CD4-positive, alpha-beta T cell treated with Interleukin-12 subunit alpha and Interleukin-12 subunit beta, for 1 hour (primary cell): ENCODE data around the gene LZTR1.
"Not testable (repeated sequence)": the region's sequence is repeated elsewhere in the genome, so short reads cannot be mapped to it uniquely, and the experiment has no call there.

Experiments
- DNase-seq: peaks from one replicate; pipeline ENCODE4 v3.0.0-alpha.2; 2020

Gene LZTR1

DNA sequence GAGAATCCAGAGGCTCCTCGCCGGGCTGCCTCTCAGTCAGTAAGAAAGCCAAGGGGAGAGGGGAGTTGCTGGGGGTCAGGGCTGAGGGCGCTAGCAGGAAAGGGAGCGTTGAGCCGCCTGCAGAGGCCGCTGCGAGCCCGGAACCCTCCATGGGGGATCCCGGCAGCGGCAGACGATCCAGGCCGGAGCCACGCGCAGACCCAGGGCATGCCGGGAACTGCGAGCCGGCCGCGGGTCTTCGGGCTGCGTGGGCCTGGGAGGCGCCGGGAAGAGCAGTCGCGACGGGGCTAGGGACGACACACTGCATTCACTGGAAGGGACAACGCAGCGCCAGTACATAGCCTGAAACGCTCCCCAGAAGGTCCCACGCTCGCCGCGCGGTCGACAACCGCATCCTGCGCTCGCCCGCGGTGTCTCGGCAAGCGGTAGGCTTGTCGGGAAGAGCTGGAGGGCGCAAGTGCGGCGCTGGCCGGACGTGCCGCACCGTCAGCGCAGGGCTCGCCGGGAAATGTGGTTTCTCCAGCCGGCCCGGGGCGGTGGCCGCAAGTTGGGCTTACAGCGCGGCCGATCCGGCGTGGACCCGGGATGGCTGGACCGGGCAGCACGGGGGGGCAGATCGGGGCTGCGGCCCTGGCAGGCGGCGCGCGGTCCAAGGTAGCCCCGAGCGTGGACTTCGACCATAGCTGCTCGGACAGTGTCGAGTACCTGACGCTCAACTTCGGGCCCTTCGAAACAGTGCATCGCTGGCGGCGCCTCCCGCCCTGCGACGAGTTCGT lies at the start of gene LZTR1:
LZTR1 (plus strand) TSS at position 511 of the 776 bp plus-strand sequence; CDS start at position 586, 75 bp downstream.
- peak; percentile 68 for DNase-seq

GRCh38 chr22:20933910-20934309 lies 48.2 kb upstream of the LZTR1 start:
- DNase-seq = no peak

GRCh38 chr22:20935049-20935448 lies 47.0 kb upstream of the LZTR1 start:
- DNase-seq = not testable (repeated sequence)

GRCh38 chr22:20935780-20936539 lies 46.1 kb upstream of the LZTR1 start:
- DNase-seq = not testable (repeated sequence)

- no peak for DNase-seq
Observed at GRCh38 chr22:20937031-20937793, 44.9 kb upstream of the LZTR1 start.

GRCh38 chr22:20937794-20938671 lies 44.1 kb upstream of the LZTR1 start:
- no peak for DNase-seq

DNA sequence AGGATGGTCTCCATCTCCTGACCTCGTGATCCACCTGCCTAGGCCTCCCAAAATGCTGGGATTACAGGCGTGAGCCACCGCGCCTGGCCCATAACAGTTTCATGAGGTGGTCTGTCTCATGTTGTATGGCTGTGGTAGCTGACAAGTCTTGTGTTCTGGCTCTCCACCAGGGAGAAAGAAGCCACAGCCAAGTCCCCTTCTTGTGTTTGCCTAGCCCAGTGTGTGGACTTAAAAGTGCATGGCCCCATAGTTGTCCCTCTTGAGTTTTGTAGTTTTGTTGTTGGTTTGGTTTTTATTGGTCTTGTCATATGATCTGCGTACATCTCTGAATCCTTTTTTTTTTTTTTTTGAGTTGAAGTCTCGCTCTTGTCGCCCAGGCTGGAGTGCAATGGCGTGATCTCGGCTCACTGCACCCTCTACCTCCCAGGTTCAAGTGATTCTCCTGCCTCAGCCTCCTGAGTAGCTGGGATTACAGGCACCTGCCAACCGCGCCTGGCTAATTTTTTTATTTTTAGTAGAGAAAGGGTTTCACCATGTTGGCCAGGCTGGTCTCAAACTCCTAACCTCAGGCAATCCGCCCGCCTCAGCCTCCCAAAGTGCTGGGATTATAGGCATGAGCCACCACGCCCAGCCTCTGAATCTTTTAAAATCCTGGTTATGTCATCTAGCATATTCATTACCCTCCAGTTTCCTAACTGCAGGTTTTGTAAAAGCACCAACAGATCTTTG lies 42.5 kb upstream of the LZTR1 start:
- not testable (repeated sequence) for DNase-seq

- no peak for DNase-seq
Observed at GRCh38 chr22:20940186-20940651, 41.9 kb upstream of the LZTR1 start.

DNA sequence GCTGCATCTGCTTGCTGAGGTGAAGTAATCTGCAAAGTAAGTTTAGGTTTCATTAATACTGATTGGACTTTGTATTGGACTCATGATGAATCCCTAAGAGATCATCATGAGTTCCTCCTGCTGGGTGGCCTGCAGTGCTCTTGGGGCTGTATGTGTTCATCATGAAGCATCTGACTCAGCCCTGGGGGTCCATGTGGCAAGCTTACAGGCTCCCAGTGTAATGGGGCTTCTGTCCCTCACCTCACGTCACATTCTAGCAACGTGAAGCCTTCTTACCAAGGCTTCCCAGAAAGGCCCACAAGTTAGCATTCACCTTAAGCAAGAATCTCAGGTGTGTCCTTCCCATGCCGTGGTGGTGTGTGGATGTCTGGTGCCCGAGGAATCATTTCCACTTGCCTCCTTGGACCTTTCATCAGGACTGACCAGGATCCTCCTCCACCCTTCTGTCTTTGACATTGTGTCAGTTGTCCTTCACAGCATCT lies 41.2 kb upstream of the LZTR1 start:
- no peak for DNase-seq

DNA sequence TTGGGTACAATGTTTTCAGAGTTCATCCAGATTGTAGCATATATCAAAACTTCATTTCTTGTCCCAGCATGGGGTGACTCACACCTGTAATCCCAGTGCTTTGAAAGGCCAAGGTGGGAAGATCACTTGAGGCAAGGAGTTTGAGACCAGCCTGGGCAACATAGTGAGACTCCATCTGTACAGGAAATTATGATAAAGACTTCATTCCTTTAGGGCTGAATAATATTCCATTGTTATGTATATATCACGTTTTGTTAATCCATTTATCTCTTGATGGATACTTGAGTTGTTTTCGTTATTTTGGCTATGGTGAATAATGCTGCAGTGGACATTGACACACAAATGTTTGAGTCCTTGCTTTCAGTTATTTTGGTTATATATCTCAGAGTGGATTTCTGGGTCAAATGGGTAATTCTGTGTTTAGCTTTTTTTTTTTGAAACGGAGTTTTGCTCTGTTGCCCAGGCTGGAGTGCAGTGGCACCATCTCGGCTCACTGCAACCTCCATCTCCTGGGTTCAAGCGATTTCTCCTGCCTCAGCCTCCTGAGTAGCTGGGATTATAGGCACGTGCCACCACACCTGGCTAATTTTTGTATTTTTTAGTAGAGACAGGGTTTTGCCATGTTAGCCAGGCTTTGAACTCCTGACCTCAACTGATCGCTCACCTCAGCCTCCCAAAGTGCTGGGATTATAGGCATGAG lies 39.7 kb upstream of the LZTR1 start:
- not testable (repeated sequence) for DNase-seq

- no peak for DNase-seq
Observed at GRCh38 chr22:20943104-20943933, 38.8 kb upstream of the LZTR1 start.

DNA sequence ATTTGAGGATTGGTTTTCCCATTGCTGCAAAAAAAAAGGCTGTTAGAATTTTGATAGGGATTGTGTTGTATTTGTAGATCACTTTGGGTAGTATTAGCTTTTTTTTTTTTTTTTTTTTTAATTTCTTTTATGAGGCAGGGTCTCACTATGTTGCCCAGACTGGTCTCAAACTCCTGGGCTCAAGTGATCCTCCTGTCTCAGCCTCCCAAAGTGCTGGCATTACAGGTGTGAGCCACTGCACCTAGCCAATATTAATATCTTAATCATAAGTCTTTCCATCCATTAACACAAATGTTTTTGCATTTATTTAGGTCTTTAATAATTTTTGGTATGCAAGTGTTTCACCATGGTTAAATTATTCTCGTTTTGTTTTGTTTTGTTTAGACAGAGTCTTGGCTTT lies 38.1 kb upstream of the LZTR1 start:
- no peak for DNase-seq

- DNase-seq = no peak
Observed at GRCh38 chr22:20945578-20945934, 36.5 kb upstream of the LZTR1 start.

GRCh38 chr22:20946080-20946986 lies 35.8 kb upstream of the LZTR1 start:
- DNase-seq = no peak

DNA sequence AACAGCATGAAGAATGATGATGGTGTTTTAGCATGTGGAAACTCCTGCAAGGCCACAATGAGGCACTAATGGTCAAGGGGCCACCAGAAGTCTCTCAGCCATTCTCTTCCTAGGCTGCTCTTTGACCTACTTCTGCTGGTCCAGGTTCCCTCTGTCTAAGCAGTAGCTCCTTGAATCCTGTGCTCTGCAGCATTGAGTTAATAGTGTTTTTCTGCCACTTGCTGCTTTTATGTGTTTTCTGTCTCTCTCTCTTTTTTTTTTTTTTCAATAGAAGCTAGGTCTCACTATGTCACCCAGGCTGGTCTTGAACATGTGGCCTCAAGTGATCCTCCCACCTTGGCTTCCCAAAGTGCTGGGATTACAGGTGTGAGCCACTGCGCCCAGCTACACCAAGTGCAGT lies 35.1 kb upstream of the LZTR1 start:
- DNase-seq = no peak

DNA sequence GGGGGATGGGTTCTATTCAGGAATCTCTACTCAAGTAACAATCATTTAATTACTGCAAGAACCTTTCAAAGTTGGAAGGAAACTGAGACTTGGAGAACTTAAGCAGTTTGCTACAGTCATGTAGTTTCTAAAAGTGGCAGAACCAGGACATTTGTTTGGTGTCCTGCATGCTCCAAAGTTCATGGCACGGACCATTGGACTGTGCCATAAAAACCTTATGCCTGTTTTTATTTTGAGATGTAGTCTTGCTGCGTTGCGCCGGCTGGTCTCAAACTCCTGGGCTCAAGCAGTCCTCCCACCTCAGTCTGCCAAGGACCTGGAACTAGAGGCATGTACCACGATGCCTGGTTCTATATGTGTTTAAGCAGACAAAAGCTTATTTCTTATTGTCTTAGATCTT lies 33.6 kb upstream of the LZTR1 start:
- no peak for DNase-seq

DNA sequence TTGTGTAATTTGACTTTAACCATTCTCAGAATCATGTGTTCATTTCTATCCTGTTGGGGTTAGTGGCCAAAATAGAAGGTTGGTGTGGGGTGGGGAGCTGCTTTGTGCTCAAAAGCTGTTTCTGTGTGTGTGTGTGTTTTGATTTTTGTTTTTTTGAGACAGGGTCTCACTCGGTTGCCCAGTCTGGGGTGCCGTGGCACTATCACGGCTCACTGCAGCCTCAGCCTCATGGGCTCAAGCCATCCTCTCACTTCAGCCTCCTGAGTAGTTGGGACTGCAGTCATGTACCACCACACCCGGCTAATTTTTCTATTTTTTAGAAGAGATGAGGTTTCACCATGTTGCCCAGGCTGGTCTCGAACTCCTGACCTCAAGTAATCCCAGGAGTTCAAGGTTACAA lies 33.1 kb upstream of the LZTR1 start:
- DNase-seq = no peak

DNA sequence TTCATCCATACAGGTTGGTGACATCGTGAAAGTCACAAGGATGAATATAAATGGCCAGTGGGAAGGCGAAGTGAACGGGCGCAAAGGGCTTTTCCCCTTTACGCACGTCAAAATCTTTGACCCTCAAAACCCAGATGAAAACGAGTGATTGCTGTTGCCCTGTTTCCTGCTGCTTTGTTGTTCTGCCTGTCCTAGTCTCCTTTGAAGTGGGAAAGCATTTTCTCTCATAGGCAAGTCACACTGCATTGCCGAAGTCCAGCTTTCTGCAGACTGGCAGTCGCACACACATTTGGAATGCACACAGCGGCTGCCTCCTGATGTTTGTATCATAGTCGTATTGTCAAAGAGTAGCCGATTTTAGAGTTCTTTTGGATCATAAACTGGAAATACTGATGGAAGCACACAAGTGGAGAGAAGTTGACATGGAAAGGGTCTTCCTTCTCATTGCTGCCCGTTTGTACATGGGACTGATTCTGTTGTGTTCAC lies 32.4 kb upstream of the LZTR1 start:
- DNase-seq = no peak
